K562 (cell line): ENCODE measurements around the gene HOXA5. TPM values are rescaled to one million over a fixed set of nuclear protein-coding genes. Genes with fewer than 3 reads are reported as not detected.

Experiments used
- ATAC-seq: fragments of 200-7000 bp; cut with Tn5 transposase; 3 replicates; pipeline ENCODE4 v1.9.1; 2020; ENCODE audit warnings: moderate library complexity
- BruUV-seq: library from RNA; stranded (reverse); fragments of 400-500 nt; replicated peaks from 2 replicates; lab custom pipeline; 2021; lab: Mats Ljungman, UMichigan
- CTCF ChIA-PET: fragments of 300-600 bp; formaldehyde crosslinking; extraction: SDS; loops from one replicate; lab custom pipeline; 2021; ENCODE audit warnings: low intra/inter-chr PET ratio; lab: Yijun Ruan, JAX
- POLR2A ChIA-PET: fragments of 300-600, 350-650 bp; sonication (Branson Sonifier 250); formaldehyde crosslinking; extraction: SDS; loops from one replicate; lab custom pipeline; 2021; ENCODE audit warnings: antibody characterized with exemption, inconsistent platforms; lab: Yijun Ruan, JAX
- DNase-seq, 4 experiments: peaks; one replicate each; pipeline versions ENCODE4 v3.0.0 to v3.0.0-alpha.2; 2011 to 2018; ENCODE audit warnings: low spot score in 3 of 4, mixed read lengths in 3 of 4; ENCODE audit errors: extremely low read depth in 1 of 4
- FAIRE-seq: peaks from 2 replicates; lab custom pipeline; 2011; peaks lifted over from hg19 to GRCh38; lab: Jason Lieb, UNC
- H2AFZ ChIP-seq: 2 replicates; pipeline ENCODE4 v1.6.0; 2011; ENCODE audit warnings: low read depth, low read length, control low read depth, inconsistent platforms
- H3K27ac ChIP-seq: fragments of 200-600 bp; 3 replicates; pipeline ENCODE4 v1.8.0; 2011; ENCODE audit warnings: low read depth, mild to moderate bottlenecking, control low read depth, inconsistent platforms, low read length, moderate library complexity, mixed read lengths; ENCODE audit errors: extremely low read depth
- H3K27me3 ChIP-seq, 2 experiments: fragments of 300-600 bp in 1 of 2; 2 replicates in 1 of 2; 3 replicates in 1 of 2; pipeline versions ENCODE4 v1.6.0 to v1.8.0; 2011; ENCODE audit warnings: inconsistent platforms in 2 of 2, low read length in 2 of 2, mild to moderate bottlenecking in 1 of 2, mixed read lengths in 1 of 2, moderate library complexity in 1 of 2; ENCODE audit not compliant: control insufficient read depth in 2 of 2, insufficient read depth in 2 of 2
- H3K36me3 ChIP-seq: fragments of 300-600 bp; 3 replicates; pipeline ENCODE4 v1.8.0; 2011; ENCODE audit warnings: mild to moderate bottlenecking, low read length, inconsistent platforms; ENCODE audit not compliant: control insufficient read depth, insufficient read depth
- H3K4me1 ChIP-seq, 2 experiments: fragments of 200-600 bp in 1 of 2; replicated peaks in 1 of 2; 2 replicates in 1 of 2; 3 replicates in 1 of 2; pipeline versions ENCODE4 v1.5.1 to v1.8.0; 2011; ENCODE audit warnings: inconsistent platforms in 2 of 2, low read length in 2 of 2, mild to moderate bottlenecking in 1 of 2, mixed read lengths in 1 of 2, moderate library complexity in 1 of 2; ENCODE audit not compliant: control insufficient read depth in 2 of 2, insufficient read depth in 2 of 2
- H3K4me2 ChIP-seq: 2 replicates; pipeline ENCODE4 v1.6.1; 2011; ENCODE audit warnings: low read length, control low read depth, inconsistent platforms, mixed read lengths; ENCODE audit not compliant: insufficient read depth
- H3K4me3 ChIP-seq: fragments of 200-600 bp; sonication (generic), shearing (Covaris generic); 2 replicates; pipeline ENCODE4 v1.5.1; 2016; ENCODE audit warnings: control low read depth, inconsistent platforms
- H3K79me2 ChIP-seq: fragments of 200-600 bp; 3 replicates; pipeline ENCODE4 v1.8.0; 2011; ENCODE audit warnings: low read length, inconsistent platforms; ENCODE audit not compliant: control insufficient read depth, insufficient read depth
- H3K9ac ChIP-seq, 2 experiments: 2 replicates each; pipeline versions ENCODE4 v1.6.0 to v1.6.1; 2011; ENCODE audit warnings: low read depth in 2 of 2, low read length in 2 of 2, control low read depth in 1 of 2, inconsistent platforms in 1 of 2, mild to moderate bottlenecking in 1 of 2, mixed read lengths in 1 of 2; ENCODE audit not compliant: insufficient read depth in 1 of 2
- H3K9me1 ChIP-seq: one replicate; pipeline ENCODE4 v1.6.0; 2011; ENCODE audit warnings: inconsistent platforms, mild to moderate bottlenecking, low read length, moderate library complexity; ENCODE audit not compliant: control insufficient read depth, insufficient read depth
- H3K9me3 ChIP-seq: replicated peaks from 2 replicates; pipeline ENCODE4 v1.5.1; 2011; ENCODE audit warnings: low read depth, low read length, inconsistent platforms; ENCODE audit not compliant: control insufficient read depth, insufficient read depth
- H4K20me1 ChIP-seq: replicated peaks from 2 replicates; pipeline ENCODE4 v1.6.1; 2011; ENCODE audit warnings: low read length, inconsistent platforms, mixed read lengths; ENCODE audit not compliant: control insufficient read depth, insufficient read depth
- FOXJ3 ChIP-seq: sonication (generic); formaldehyde crosslinking; IDR thresholded peaks from 2 replicates; pipeline ENCODE4 v1.4.0; 2020; ENCODE audit warnings: mild to moderate bottlenecking, missing genetic modification reagents
- ZBTB40 ChIP-seq, 2 experiments: fragments of 450-650 bp in 1 of 2; sonication (generic) in 1 of 2; formaldehyde crosslinking in 1 of 2; IDR thresholded peaks; 2 replicates each; pipeline versions ENCODE4 v1.7.1 to v1.9.0; 2016 to 2022; ENCODE audit warnings: inconsistent platforms in 1 of 2, mild to moderate bottlenecking in 1 of 2, missing genetic modification reagents in 1 of 2
- ZNF165 ChIP-seq: fragments of 250-450 bp; sonication (Bioruptor Pico); IDR thresholded peaks from 2 replicates; pipeline ENCODE4 v1.4.0; 2020; ENCODE audit warnings: borderline replicate concordance
- WGBS: fragments of 100-300 bp; shearing (Covaris generic); methylation state at CpG from one replicate; pipeline ENCODE4 v1.1.6; 2016; ENCODE audit warnings: low coverage, mixed read lengths; ENCODE audit not compliant: insufficient coverage; ENCODE audit errors: missing lambda C conversion rate; 5-methylcytosine and 5-hydroxymethylcytosine counted together
- in situ Hi-C: fragments of 300-500 bp; cut with MboI; formaldehyde crosslinking; loops from 4 replicates; pipeline ENCODE4 v1.15.0; 2018; ENCODE audit warnings: inconsistent platforms, mixed read lengths
- intact Hi-C: fragments of 100-400 bp; cut with micrococcal nuclease; formaldehyde crosslinking; loops from 2 replicates; pipeline ENCODE4 v1.14.2; 2022
- polyA plus RNA-seq, 8 experiments: library from polyadenylated mRNA; depleted of rRNA in 4 of 8; stranded (reverse) in 5 of 8; unstranded in 3 of 8; fragments of >200 nt; fragmentation: Nextera tagmentation in 2 of 8; fragmentation: Illumina TruSeq in 1 of 8; extraction: Ambion mirVana in 2 of 8; extraction: Trizol in 1 of 8; gene quantifications; 2 replicates each; pipeline versions ENCODE4 v1.2.1 to v1.2.3, GENCODE V29; 2011 to 2014; ENCODE audit warnings: inconsistent platforms in 1 of 8, missing spikeins in 1 of 8
- total RNA-seq, 7 experiments: library from RNA; depleted of rRNA in 6 of 7; stranded (reverse); fragments of >200 nt in 6 of 7; fragmentation: Illumina TruSeq in 2 of 7; extraction: Trizol in 2 of 7; gene quantifications; 2 replicates each; pipeline versions ENCODE4 v1.2.1 to v1.2.3, GENCODE V29; 2011 to 2021; ENCODE audit warnings: low replicate concordance in 1 of 7

The HOXA5 gene
- total and polyA plus RNA-seq, 9 of the 15 experiments (the other 6 are each of a cell fraction or from before 2014, with no cell fraction given): 0.13 TPM; not detected in 8

GRCh38 chr7:27151931-27152815 is 8.7 kb upstream of the HOXA5 start, which contains the start of gene HOXA3:
Gene HOXA3, minus strand, starts transcription at chr7:27152583. Its CDS starts 41,943 bp downstream, at chr7:27110640.
- TF ChIP-seq ZBTB40 (IDR thresholded peaks at IDR 0.05): 0 out of 2 replicates have a peak, but pooled peaks have one; percentile 19
- TF ChIP-seq ZBTB40 (CRISPR knock-in tag; IDR thresholded peaks at IDR 0.05): no peak
- no peak for TF ChIP-seq FOXJ3 (CRISPR knock-in tag)
- no peak for TF ChIP-seq ZNF165 (CRISPR knock-in tag)
- Histone ChIP-seq H4K20me1 (no peaks in the 10 kb centered on the region), H3K79me2 (no peaks in the 10 kb centered on the region), H3K36me3 (no peaks in the 10 kb centered on the region), H3K9me3 (no peaks in the 10 kb centered on the region), H2AFZ (no peak within 1 kb of the TSS), H3K9me1 (no peaks in the 10 kb centered on the region), H3K4me2 (no peak within 1 kb of the TSS), H3K27ac (no peak within 1 kb of the TSS; the same call in 2 of the 3 replicates), H3K4me1 (peaks cover 0 to 15% of the 10 kb centered on the region in 2 experiments; a peak in 2 of 5 replicates), H3K27me3 (peaks cover 46 to 90% of the 10 kb centered on the region in 2 experiments), H3K4me3 (no peak within 1 kb of the TSS), H3K9ac (no peak within 1 kb of the TSS)
- no TSS peak for BruUV-seq
- in situ Hi-C loops (loop anchor here (25.0 kb wide), 3 partner anchors 640 to 1265 kb away; no protein-coding TSS in a partner anchor), intact Hi-C loops (no loop called here)
- WGBS: 8% methylated on average over 46 of the region's 53 CpGs
- ATAC-seq: no peak
- DNase-seq: no peak
- CTCF ChIA-PET: interaction anchor here (0.7 kb wide), 1 partner anchor 234 kb away, joined by 3 read pairs; no protein-coding TSS in a partner anchor
- POLR2A ChIA-PET: no interaction called here
- no peak for FAIRE-seq
